ENCODE measurements around the gene GARIN5A.

DNA sequence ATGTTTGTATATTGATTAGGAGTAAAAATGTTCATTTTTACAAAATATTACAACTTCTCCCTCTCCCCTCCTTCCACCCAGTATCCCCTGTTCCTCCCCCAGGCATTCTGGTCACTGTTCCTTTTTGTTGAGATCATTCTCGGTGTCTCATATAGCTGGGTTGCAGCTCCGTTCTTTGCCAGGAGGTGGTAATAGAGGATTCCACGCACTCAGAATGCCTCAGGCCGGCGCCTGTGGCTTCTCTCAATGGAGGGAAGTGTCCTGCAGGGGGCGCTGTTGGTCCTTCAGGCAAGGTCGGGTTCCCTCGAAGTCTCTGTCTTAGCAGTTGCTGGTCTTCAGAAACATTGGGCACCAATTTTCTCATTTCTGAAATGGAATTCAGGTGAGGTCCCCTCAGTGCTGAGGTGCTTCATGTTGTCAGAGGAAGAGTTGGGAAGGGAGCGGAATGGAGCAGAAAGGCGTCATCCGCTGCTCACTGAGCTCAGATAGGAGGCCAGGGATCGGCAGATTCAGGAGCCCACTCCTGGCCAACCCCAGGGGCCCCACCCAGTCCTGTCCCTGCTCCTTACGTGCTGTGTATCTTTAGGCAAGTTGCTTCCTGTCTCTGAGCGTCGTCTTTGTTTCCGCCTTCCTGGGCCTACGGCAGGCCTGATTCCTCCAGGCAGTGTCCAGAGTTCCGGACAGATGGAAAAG is 10.3 kb upstream of the GARIN5A start:
- TF ChIP-seq POLR2A (IDR thresholded peaks at IDR 0.05): no peak
- no peak for TF ChIP-seq POLR2AphosphoS5 (IDR thresholded peaks at IDR 0.05)
- TF ChIP-seq, protein P1, sequence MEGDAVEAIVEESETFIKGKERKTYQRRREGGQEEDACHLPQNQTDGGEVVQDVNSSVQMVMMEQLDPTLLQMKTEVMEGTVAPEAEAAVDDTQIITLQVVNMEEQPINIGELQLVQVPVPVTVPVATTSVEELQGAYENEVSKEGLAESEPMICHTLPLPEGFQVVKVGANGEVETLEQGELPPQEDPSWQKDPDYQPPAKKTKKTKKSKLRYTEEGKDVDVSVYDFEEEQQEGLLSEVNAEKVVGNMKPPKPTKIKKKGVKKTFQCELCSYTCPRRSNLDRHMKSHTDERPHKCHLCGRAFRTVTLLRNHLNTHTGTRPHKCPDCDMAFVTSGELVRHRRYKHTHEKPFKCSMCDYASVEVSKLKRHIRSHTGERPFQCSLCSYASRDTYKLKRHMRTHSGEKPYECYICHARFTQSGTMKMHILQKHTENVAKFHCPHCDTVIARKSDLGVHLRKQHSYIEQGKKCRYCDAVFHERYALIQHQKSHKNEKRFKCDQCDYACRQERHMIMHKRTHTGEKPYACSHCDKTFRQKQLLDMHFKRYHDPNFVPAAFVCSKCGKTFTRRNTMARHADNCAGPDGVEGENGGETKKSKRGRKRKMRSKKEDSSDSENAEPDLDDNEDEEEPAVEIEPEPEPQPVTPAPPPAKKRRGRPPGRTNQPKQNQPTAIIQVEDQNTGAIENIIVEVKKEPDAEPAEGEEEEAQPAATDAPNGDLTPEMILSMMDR (IDR thresholded peaks at IDR 0.05 in 8 of 11, conservative IDR thresholded peaks at IDR 0.05 in 3 of 11): peak in 6 of 11 experiments; percentile 23 to 49 (median 34)
